Measurements from ENCODE around the gene AR.

Gene AR

GRCh38 chrX:67543818-67544217 is at the start of gene AR:
AR (plus strand) TSS chrX:67544021; CDS start chrX:67545147, 1,126 bp downstream.
- no peak for DNase-seq (ENCODE audit: low read depth)

GRCh38 chrX:67500617-67501016 is 43.2 kb upstream of the AR start:
- DNase-seq (ENCODE audit: low read depth), result no peak

- no peak for DNase-seq (ENCODE audit: low read depth)
Measured at GRCh38 chrX:67503004-67503403, 40.8 kb upstream of the AR start.

GRCh38 chrX:67503453-67503852 is 40.4 kb upstream of the AR start:
- DNase-seq (ENCODE audit: low read depth), result no peak

GRCh38 chrX:67520671-67521070 is 23.1 kb upstream of the AR start:
- no peak for DNase-seq (ENCODE audit: low read depth)

- DNase-seq (ENCODE audit: low read depth), result no peak
Measured at GRCh38 chrX:67523002-67523681, 20.7 kb upstream of the AR start.

- no peak for DNase-seq (ENCODE audit: low read depth)
Measured at GRCh38 chrX:67523932-67524331, 19.9 kb upstream of the AR start.

GRCh38 chrX:67524428-67524827 is 19.4 kb upstream of the AR start:
- DNase-seq (ENCODE audit: low read depth), result no peak

GRCh38 chrX:67524950-67525691 is 18.7 kb upstream of the AR start:
- DNase-seq (ENCODE audit: low read depth), result no peak

GRCh38 chrX:67536564-67536963 is 7.3 kb upstream of the AR start:
- no peak for DNase-seq (ENCODE audit: low read depth)

- no peak for DNase-seq (ENCODE audit: low read depth)
Measured at GRCh38 chrX:67538383-67538782, 5.4 kb upstream of the AR start.

GRCh38 chrX:67544281-67545035 is 637 bp downstream of the AR start:
- DNase-seq (ENCODE audit: low read depth), result no peak

GRCh38 chrX:67545036-67545821 is 1.4 kb downstream of the AR start:
- DNase-seq (ENCODE audit: low read depth), result no peak

GRCh38 chrX:67545893-67546495 is 2.2 kb downstream of the AR start:
- no peak for DNase-seq (ENCODE audit: low read depth)

GRCh38 chrX:67546496-67547423 is 2.9 kb downstream of the AR start:
- DNase-seq (ENCODE audit: low read depth), result no peak

GRCh38 chrX:67555578-67556203 is 11.9 kb downstream of the AR start:
- no peak for DNase-seq (ENCODE audit: low read depth)

GRCh38 chrX:67558267-67558666 is 14.4 kb downstream of the AR start:
- DNase-seq (ENCODE audit: low read depth), result no peak

- DNase-seq (ENCODE audit: low read depth), result no peak
Measured at GRCh38 chrX:67563469-67564448, 19.9 kb downstream of the AR start.

GRCh38 chrX:67564475-67564874 is 20.7 kb downstream of the AR start:
- DNase-seq (ENCODE audit: low read depth), result no peak
